IMR-90 (cell line): Measurements from ENCODE around the gene PCDHB11. TPM values are rescaled to one million over a fixed set of nuclear protein-coding genes. Genes with fewer than 3 reads are reported as not detected.
A peak's percentile ranks its signal among the peaks of the same experiment; 100 is the strongest.
"Not testable (repeated sequence)": the region's sequence is repeated elsewhere in the genome, so short reads cannot be mapped to it uniquely, and the experiment has no call there.

ENCODE experiments used
- ATAC-seq: fragments of 200-7000 bp; cut with Tn5 transposase; 2 replicates; pipeline ENCODE4 v1.9.1; 2020; ENCODE audit warnings: low read depth, mild to moderate bottlenecking, moderate library complexity
- BruUV-seq: library from RNA; stranded (reverse); fragments of 400-500 nt; replicated peaks from 2 replicates; lab custom pipeline; 2021; lab: Mats Ljungman, UMichigan
- CTCF ChIA-PET: fragments of 300-600 bp; formaldehyde crosslinking; extraction: SDS; loops from one replicate; lab custom pipeline; 2021; ENCODE audit warnings: antibody characterized with exemption; lab: Yijun Ruan, JAX
- POLR2A ChIA-PET: fragments of 300-600 bp; sonication (Branson Sonifier 250); formaldehyde crosslinking; loops from one replicate; lab custom pipeline; 2022; ENCODE audit warnings: antibody characterized with exemption; ENCODE audit not compliant: unreplicated experiment; lab: Charles Lee
- DNase-seq: peaks from one replicate; pipeline ENCODE4 v3.0.0; 2013
- H2AFZ ChIP-seq: replicated peaks from 2 replicates; pipeline ENCODE3; 2013; ENCODE audit warnings: low read length, mild to moderate bottlenecking; ENCODE audit not compliant: poor library complexity
- H2AK5ac ChIP-seq: 2 replicates; pipeline ENCODE4 v1.6.1; 2013; ENCODE audit warnings: low read depth, low read length, inconsistent platforms
- H2AK9ac ChIP-seq: replicated peaks from 2 replicates; pipeline ENCODE3; 2013; ENCODE audit warnings: mild to moderate bottlenecking, low read depth, low read length, moderate library complexity; ENCODE audit not compliant: poor library complexity
- H2BK120ac ChIP-seq: 2 replicates; pipeline ENCODE4 v1.6.1; 2013; ENCODE audit warnings: low read depth, low read length, inconsistent platforms
- H2BK15ac ChIP-seq: 3 replicates; pipeline ENCODE4 v1.6.1; 2013; ENCODE audit warnings: low read depth, low read length, inconsistent platforms
- H2BK20ac ChIP-seq: 2 replicates; pipeline ENCODE4 v1.6.1; 2013; ENCODE audit warnings: low read depth, mild to moderate bottlenecking, inconsistent platforms, low read length, moderate library complexity
- H2BK5ac ChIP-seq: 2 replicates; pipeline ENCODE4 v1.6.1; 2013; ENCODE audit warnings: mild to moderate bottlenecking, low read depth, low read length, inconsistent platforms; ENCODE audit not compliant: poor library complexity, severe bottlenecking
- H3K14ac ChIP-seq: replicated peaks from 2 replicates; pipeline ENCODE4 v1.6.1; 2013; ENCODE audit warnings: low read depth, low read length, inconsistent platforms
- H3K18ac ChIP-seq: 2 replicates; pipeline ENCODE4 v1.6.1; 2013; ENCODE audit warnings: low read depth, low read length, control low read depth
- H3K23ac ChIP-seq: 2 replicates; pipeline ENCODE4 v1.6.1; 2013; ENCODE audit warnings: low read depth, low read length, inconsistent platforms
- H3K27ac ChIP-seq: 2 replicates; pipeline ENCODE4 v1.5.1; 2013; ENCODE audit warnings: mild to moderate bottlenecking, control low read depth, low read length; ENCODE audit not compliant: insufficient read depth
- H3K27me3 ChIP-seq: 2 replicates; pipeline ENCODE4 v1.6.1; 2013; ENCODE audit warnings: low read length; ENCODE audit not compliant: control insufficient read depth, insufficient read depth
- H3K36me3 ChIP-seq: 2 replicates; pipeline ENCODE4 v1.6.1; 2013; ENCODE audit warnings: low read length, mixed read lengths; ENCODE audit not compliant: control insufficient read depth, insufficient read depth
- H3K4ac ChIP-seq: 2 replicates; pipeline ENCODE4 v1.6.1; 2013; ENCODE audit warnings: low read depth, low read length, inconsistent platforms
- H3K4me1 ChIP-seq: 2 replicates; pipeline ENCODE4 v1.6.1; 2013; ENCODE audit warnings: low read length, mixed read lengths; ENCODE audit not compliant: control insufficient read depth, insufficient read depth
- H3K4me2 ChIP-seq: 2 replicates; pipeline ENCODE4 v1.6.1; 2013; ENCODE audit warnings: low read depth, mild to moderate bottlenecking, control low read depth, low read length, moderate library complexity
- H3K4me3 ChIP-seq: 2 replicates; pipeline ENCODE4 v1.5.1; 2013; ENCODE audit warnings: low read depth, mild to moderate bottlenecking, control low read depth, low read length, moderate library complexity; ENCODE audit not compliant: insufficient read depth
- H3K56ac ChIP-seq: 2 replicates; pipeline ENCODE4 v1.6.1; 2013; ENCODE audit warnings: low read length, inconsistent platforms; ENCODE audit not compliant: insufficient read depth; ENCODE audit errors: extremely low read depth
- H3K79me1 ChIP-seq, 2 experiments: 2 replicates each; pipeline ENCODE4 v1.6.1; 2013; ENCODE audit warnings: low read length in 2 of 2, inconsistent platforms in 1 of 2, low read depth in 1 of 2
- H3K9ac ChIP-seq: 2 replicates; pipeline ENCODE4 v1.6.1; 2013; ENCODE audit warnings: low read depth, low read length, control low read depth
- H3K9me1 ChIP-seq: 2 replicates; pipeline ENCODE4 v1.6.1; 2013; ENCODE audit warnings: low read length, inconsistent platforms; ENCODE audit not compliant: insufficient read depth
- H3K9me3 ChIP-seq: 2 replicates; pipeline ENCODE4 v1.6.1; 2013; ENCODE audit warnings: low read length; ENCODE audit not compliant: control insufficient read depth, insufficient read depth
- H4K20me1 ChIP-seq: 2 replicates; pipeline ENCODE4 v1.6.1; 2013; ENCODE audit warnings: low read length, inconsistent platforms; ENCODE audit not compliant: insufficient read depth
- H4K5ac ChIP-seq: 2 replicates; pipeline ENCODE4 v1.6.1; 2013; ENCODE audit warnings: mild to moderate bottlenecking, low read depth, low read length, control low read depth
- H4K8ac ChIP-seq, 2 experiments: 2 replicates each; pipeline ENCODE4 v1.6.1; 2013; ENCODE audit warnings: low read depth in 2 of 2, low read length in 2 of 2, control low read depth in 1 of 2, inconsistent platforms in 1 of 2
- H4K91ac ChIP-seq: 2 replicates; pipeline ENCODE4 v1.6.1; 2013; ENCODE audit warnings: low read depth, low read length, inconsistent platforms; ENCODE audit not compliant: insufficient read depth
- BHLHE40 ChIP-seq: fragments of 150-350 bp; IDR thresholded peaks from 2 replicates; pipeline ENCODE4 v1.6.1; 2016; ENCODE audit warnings: mild to moderate bottlenecking, low read depth, low read length
- WGBS, 2 experiments: methylation state at CpG; one replicate each; pipeline versions ENCODE4 v1.1.5 to v1.1.7; 2013; ENCODE audit warnings: missing lambda C conversion rate in 2 of 2; ENCODE audit not compliant: insufficient read length in 1 of 2; ENCODE audit errors: extremely low coverage in 2 of 2; 5-methylcytosine and 5-hydroxymethylcytosine counted together
- dilution Hi-C: fragments of 300-500 bp; cut with HindIII; formaldehyde crosslinking; loops from one replicate; pipeline ENCODE4 v1.14.3; 2018; ENCODE audit warnings: low sequenced_read_pairs; ENCODE audit not compliant: unreplicated experiment
- in situ Hi-C: fragments of 300-500 bp; cut with MboI; formaldehyde crosslinking; loops from 3 replicates; pipeline ENCODE4 v1.14.3; 2019; ENCODE audit warnings: low sequenced_read_pairs, inconsistent platforms, mixed read lengths
- intact Hi-C: fragments of 100-400 bp; cut with micrococcal nuclease; formaldehyde crosslinking; loops from 2 replicates; pipeline ENCODE4 v1.10.0; 2022
- polyA plus RNA-seq, 3 experiments: library from polyadenylated mRNA; depleted of rRNA; stranded (reverse); fragments of >200 nt; gene quantifications; 2 replicates each; pipeline ENCODE4 v1.2.3, GENCODE V29; 2012; ENCODE audit warnings: low replicate concordance in 1 of 3
- total RNA-seq: library from RNA; depleted of rRNA; stranded (reverse); fragments of >200 nt; gene quantifications from 2 replicates; pipeline ENCODE4 v1.2.3, GENCODE V29; 2012
- TF ChIP-seq, protein P1 (sequence below): conservative IDR thresholded peaks from 2 replicates; pipeline ENCODE4 v1.5.1; 2012; ENCODE audit warnings: mild to moderate bottlenecking, low read depth, low read length, improper control_type of control experiment

PCDHB11 gene
- total and polyA plus RNA-seq, 2 of the 4 experiments (the other 2 are of a cell fraction): under 0.01 to 0.05 TPM

DNA sequence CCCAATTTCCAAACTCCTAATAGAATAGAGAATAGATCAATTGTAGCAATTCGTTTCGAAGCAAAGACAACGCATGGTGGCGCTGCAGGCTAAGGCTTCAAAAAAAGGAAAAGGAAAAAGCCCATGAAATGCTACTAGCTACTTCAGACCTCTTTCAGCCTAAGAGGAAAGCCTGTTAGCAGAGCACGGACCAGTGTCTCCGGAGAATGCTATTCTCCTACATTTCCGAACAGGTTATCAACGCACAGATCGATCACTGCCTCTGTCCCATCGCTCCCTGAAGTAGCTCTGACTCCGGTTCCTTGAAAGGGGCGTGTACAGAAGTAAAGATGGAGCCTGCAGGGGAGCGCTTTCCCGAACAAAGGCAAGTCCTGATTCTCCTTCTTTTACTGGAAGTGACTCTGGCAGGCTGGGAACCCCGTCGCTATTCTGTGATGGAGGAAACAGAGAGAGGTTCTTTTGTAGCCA is 45.9 kb downstream of the PCDHB11 start, which contains the start of gene PCDHB15:
PCDHB15 (plus strand) TSS at position 146 of the 468 bp plus-strand sequence; CDS start at position 330, 184 bp downstream.
- ATAC-seq: no peak
- intact Hi-C loops: no loop called here
- H3K56ac ChIP-seq: no peak within 1 kb of the TSS
- H3K4me3 ChIP-seq: peak within 1 kb of the TSS; percentile 61
- H3K9me1 ChIP-seq: no peaks in the 10 kb centered on the region
- dilution Hi-C loops: no loop called here
- H2AFZ ChIP-seq: no peak within 1 kb of the TSS
- no peak within 1 kb of the TSS for H4K8ac ChIP-seq
- H2BK15ac ChIP-seq: no peak within 1 kb of the TSS
- H3K23ac ChIP-seq: no peak within 1 kb of the TSS
- H4K5ac ChIP-seq: no peak within 1 kb of the TSS
- no peak for TF ChIP-seq BHLHE40
- TF ChIP-seq, protein P1, sequence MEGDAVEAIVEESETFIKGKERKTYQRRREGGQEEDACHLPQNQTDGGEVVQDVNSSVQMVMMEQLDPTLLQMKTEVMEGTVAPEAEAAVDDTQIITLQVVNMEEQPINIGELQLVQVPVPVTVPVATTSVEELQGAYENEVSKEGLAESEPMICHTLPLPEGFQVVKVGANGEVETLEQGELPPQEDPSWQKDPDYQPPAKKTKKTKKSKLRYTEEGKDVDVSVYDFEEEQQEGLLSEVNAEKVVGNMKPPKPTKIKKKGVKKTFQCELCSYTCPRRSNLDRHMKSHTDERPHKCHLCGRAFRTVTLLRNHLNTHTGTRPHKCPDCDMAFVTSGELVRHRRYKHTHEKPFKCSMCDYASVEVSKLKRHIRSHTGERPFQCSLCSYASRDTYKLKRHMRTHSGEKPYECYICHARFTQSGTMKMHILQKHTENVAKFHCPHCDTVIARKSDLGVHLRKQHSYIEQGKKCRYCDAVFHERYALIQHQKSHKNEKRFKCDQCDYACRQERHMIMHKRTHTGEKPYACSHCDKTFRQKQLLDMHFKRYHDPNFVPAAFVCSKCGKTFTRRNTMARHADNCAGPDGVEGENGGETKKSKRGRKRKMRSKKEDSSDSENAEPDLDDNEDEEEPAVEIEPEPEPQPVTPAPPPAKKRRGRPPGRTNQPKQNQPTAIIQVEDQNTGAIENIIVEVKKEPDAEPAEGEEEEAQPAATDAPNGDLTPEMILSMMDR: 0 out of 2 replicates have a peak, but pooled peaks have one; percentile 22
- ChIA-PET CTCF (no interaction called here), POLR2A (no interaction called here)
- H3K14ac ChIP-seq: no peak within 1 kb of the TSS
- no peaks in the 10 kb centered on the region for H3K4me1 ChIP-seq
- H4K20me1 ChIP-seq: no peaks in the 10 kb centered on the region
- in situ Hi-C loops: no loop called here
- H2BK20ac ChIP-seq: no peak within 1 kb of the TSS
- H3K9ac ChIP-seq: peak within 1 kb of the TSS; percentile 37; the same call in 1 of the 2 replicates
- no peak within 1 kb of the TSS for H3K4me2 ChIP-seq
- H3K36me3 ChIP-seq: no peaks in the 10 kb centered on the region
- H2AK9ac ChIP-seq: no peak within 1 kb of the TSS
- no peak within 1 kb of the TSS for H2AK5ac ChIP-seq
- H3K4ac ChIP-seq: no peak within 1 kb of the TSS
- H3K9me3 ChIP-seq: peaks cover 42% of the 10 kb centered on the region
- DNase-seq: no peak
- H4K91ac ChIP-seq: no peak within 1 kb of the TSS
- BruUV-seq: TSS peak; percentile 25
- no peak within 1 kb of the TSS for H2BK5ac ChIP-seq
- H2BK120ac ChIP-seq: no peak within 1 kb of the TSS
- no peaks in the 10 kb centered on the region for H3K27me3 ChIP-seq
- 0% methylated on average over 2 of the region's 16 CpGs; no CpG with 5 or more reads in 1 of the 2 experiments for WGBS, 2 experiments
- H3K27ac ChIP-seq: no peak within 1 kb of the TSS
- H3K18ac ChIP-seq: no peak within 1 kb of the TSS
- no peaks in the 10 kb centered on the region for H3K79me1 ChIP-seq

DNA sequence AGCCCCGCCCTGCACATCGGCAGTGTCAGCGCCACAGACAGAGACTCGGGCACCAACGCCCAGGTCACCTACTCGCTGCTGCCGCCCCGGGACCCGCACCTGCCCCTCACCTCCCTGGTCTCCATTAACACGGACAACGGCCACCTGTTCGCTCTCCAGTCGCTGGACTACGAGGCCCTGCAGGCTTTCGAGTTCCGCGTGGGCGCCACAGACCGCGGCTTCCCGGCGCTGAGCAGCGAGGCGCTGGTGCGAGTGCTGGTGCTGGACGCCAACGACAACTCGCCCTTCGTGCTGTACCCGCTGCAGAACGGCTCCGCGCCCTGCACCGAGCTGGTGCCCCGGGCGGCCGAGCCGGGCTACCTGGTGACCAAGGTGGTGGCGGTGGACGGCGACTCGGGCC is 47.5 kb downstream of the PCDHB11 start:
- CTCF ChIA-PET, H4K8ac ChIP-seq, ATAC-seq, H3K9ac ChIP-seq, H4K91ac ChIP-seq, H3K18ac ChIP-seq, H3K4me3 ChIP-seq, in situ Hi-C loops, H2AK9ac ChIP-seq, H3K23ac ChIP-seq, H2AFZ ChIP-seq, H3K14ac ChIP-seq, H4K20me1 ChIP-seq, H2AK5ac ChIP-seq, H3K4me2 ChIP-seq, DNase-seq, H2BK120ac ChIP-seq, H3K4ac ChIP-seq, H3K4me1 ChIP-seq, intact Hi-C loops, H3K79me1 ChIP-seq, H2BK20ac ChIP-seq, BruUV-seq, H3K9me1 ChIP-seq, dilution Hi-C loops, H3K36me3 ChIP-seq, H2BK5ac ChIP-seq, H3K56ac ChIP-seq, H3K27me3 ChIP-seq, H2BK15ac ChIP-seq, H4K5ac ChIP-seq, POLR2A ChIA-PET, H3K27ac ChIP-seq: not testable (repeated sequence)
- H3K9me3 ChIP-seq: peaks cover 27% of the 10 kb centered on the region
- no CpG with 5 or more reads among the region's 42 CpGs for WGBS, 2 experiments
